Measurements from ENCODE around the gene CTNNA1.

DNA sequence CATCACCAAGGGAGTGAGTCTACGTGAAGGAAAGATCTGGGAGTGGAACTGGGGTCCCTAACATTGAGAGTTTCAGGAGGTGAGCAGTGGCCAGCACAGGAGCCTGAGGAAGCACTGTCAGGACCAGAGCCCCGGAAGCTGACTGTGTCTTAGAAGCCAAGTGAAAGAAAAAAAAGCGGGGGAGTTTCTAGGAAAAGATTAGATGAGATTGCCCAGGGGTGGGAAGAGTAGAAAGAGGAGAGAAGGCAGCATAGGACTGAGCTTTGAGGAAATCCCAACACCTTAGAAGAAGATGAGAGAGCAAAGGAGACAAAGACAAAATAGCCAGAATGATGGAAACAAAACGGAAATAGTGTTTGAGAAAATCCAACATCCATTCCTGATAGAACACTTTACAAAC is 158.9 kb downstream of the CTNNA1 start:
- TF ChIP-seq YY1 (IDR thresholded peaks at IDR 0.05; ENCODE audit: low read depth, low read length), result no peak
- TF ChIP-seq JUND (IDR thresholded peaks at IDR 0.05; ENCODE audit: low read length), result no peak
- TF ChIP-seq, protein P1, sequence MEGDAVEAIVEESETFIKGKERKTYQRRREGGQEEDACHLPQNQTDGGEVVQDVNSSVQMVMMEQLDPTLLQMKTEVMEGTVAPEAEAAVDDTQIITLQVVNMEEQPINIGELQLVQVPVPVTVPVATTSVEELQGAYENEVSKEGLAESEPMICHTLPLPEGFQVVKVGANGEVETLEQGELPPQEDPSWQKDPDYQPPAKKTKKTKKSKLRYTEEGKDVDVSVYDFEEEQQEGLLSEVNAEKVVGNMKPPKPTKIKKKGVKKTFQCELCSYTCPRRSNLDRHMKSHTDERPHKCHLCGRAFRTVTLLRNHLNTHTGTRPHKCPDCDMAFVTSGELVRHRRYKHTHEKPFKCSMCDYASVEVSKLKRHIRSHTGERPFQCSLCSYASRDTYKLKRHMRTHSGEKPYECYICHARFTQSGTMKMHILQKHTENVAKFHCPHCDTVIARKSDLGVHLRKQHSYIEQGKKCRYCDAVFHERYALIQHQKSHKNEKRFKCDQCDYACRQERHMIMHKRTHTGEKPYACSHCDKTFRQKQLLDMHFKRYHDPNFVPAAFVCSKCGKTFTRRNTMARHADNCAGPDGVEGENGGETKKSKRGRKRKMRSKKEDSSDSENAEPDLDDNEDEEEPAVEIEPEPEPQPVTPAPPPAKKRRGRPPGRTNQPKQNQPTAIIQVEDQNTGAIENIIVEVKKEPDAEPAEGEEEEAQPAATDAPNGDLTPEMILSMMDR (IDR thresholded peaks at IDR 0.05; ENCODE audit: control extremely low read depth in 1 of 3, insufficient read depth in 1 of 3, low read depth in 1 of 3, low read length in 3 of 3), result no peak
- no peak for TF ChIP-seq POLR2A (IDR thresholded peaks at IDR 0.05; ENCODE audit: control extremely low read depth in 1 of 2, low read depth in 2 of 2, low read length in 2 of 2)
